GM12878 (cell line): ENCODE measurements around the gene DDX23. TPM values are rescaled to one million over a fixed set of nuclear protein-coding genes. Genes with fewer than 3 reads are reported as not detected.

ENCODE experiments used
- ATAC-seq: fragments of 200-7000 bp; cut with Tn5 transposase; 3 replicates; pipeline ENCODE4 v1.9.1; 2020; ENCODE audit warnings: mild to moderate bottlenecking, moderate library complexity
- BruUV-seq: library from RNA; stranded (reverse); fragments of 400-500 nt; replicated peaks from 2 replicates; lab custom pipeline; 2021; lab: Mats Ljungman, UMichigan
- CTCF ChIA-PET: fragments of 300-600 bp; sonication (Branson Sonifier 250); formaldehyde crosslinking; extraction: SDS; loops from one replicate; lab custom pipeline; 2021; ENCODE audit warnings: inconsistent platforms; lab: Yijun Ruan, JAX
- POLR2A ChIA-PET: fragments of 350-600 bp; formaldehyde crosslinking; extraction: SDS; loops from one replicate; lab custom pipeline; 2021; ENCODE audit warnings: inconsistent platforms; lab: Charles Lee
- RAD21 ChIA-PET: fragments of 300-600 bp; sonication (Branson Sonifier 250); formaldehyde crosslinking; loops from one replicate; lab custom pipeline; 2023; ENCODE audit warnings: antibody characterized with exemption; ENCODE audit not compliant: unreplicated experiment; lab: Charles Lee
- SMC1A ChIA-PET: fragments of 300-600 bp; sonication (Branson Sonifier 250); formaldehyde crosslinking; loops from one replicate; lab custom pipeline; 2023; ENCODE audit not compliant: unreplicated experiment, uncharacterized antibody; lab: Charles Lee
- DNase-seq: peaks from one replicate; pipeline ENCODE4 v3.0.0-alpha.2; 2011; ENCODE audit warnings: low read depth, low spot score
- FAIRE-seq: peaks from 3 replicates; lab custom pipeline; 2011; peaks lifted over from hg19 to GRCh38; lab: Jason Lieb, UNC
- H2AFZ ChIP-seq: 2 replicates; pipeline ENCODE4 v1.6.0; 2011; ENCODE audit warnings: low read depth, low read length, control low read depth; ENCODE audit not compliant: control insufficient read depth
- H3K27ac ChIP-seq: 2 replicates; pipeline ENCODE4 v1.5.1; 2011; ENCODE audit warnings: control low read depth; ENCODE audit not compliant: control insufficient read depth, insufficient read depth
- H3K27me3 ChIP-seq, 2 experiments: replicated peaks in 1 of 2; 2 replicates each; pipeline versions ENCODE4 v1.6.0 to v1.6.1; 2011; ENCODE audit warnings: low read length in 1 of 2; ENCODE audit not compliant: control insufficient read depth in 2 of 2, insufficient read depth in 2 of 2
- H3K36me3 ChIP-seq, 2 experiments: 2 replicates each; pipeline ENCODE4 v1.5.1; 2011; ENCODE audit warnings: low read length in 1 of 2; ENCODE audit not compliant: control insufficient read depth in 2 of 2, insufficient read depth in 2 of 2
- H3K4me1 ChIP-seq: 2 replicates; pipeline ENCODE4 v1.6.1; 2011; ENCODE audit warnings: mild to moderate bottlenecking, low read length, moderate library complexity, mixed read lengths; ENCODE audit not compliant: control insufficient read depth, insufficient read depth
- H3K4me2 ChIP-seq: 2 replicates; pipeline ENCODE4 v1.6.0; 2011; ENCODE audit warnings: control low read depth; ENCODE audit not compliant: control insufficient read depth, insufficient read depth
- H3K4me3 ChIP-seq: fragments of 200-600 bp; sonication (generic); 2 replicates; pipeline ENCODE4 v1.5.1; 2016
- H3K79me2 ChIP-seq: 2 replicates; pipeline ENCODE4 v1.6.0; 2011; ENCODE audit warnings: low read length; ENCODE audit not compliant: control insufficient read depth, insufficient read depth
- H3K9ac ChIP-seq: 2 replicates; pipeline ENCODE4 v1.8.0; 2011; ENCODE audit warnings: low read length, control low read depth, mixed read lengths; ENCODE audit not compliant: control insufficient read depth, insufficient read depth
- H3K9me3 ChIP-seq: replicated peaks from 3 replicates; pipeline ENCODE4 v1.5.1; 2011; ENCODE audit warnings: mild to moderate bottlenecking, low read length; ENCODE audit not compliant: control insufficient read depth, insufficient read depth
- H4K20me1 ChIP-seq: 2 replicates; pipeline ENCODE4 v1.6.0; 2011; ENCODE audit not compliant: control insufficient read depth, insufficient read depth
- EGR1 ChIP-seq, 2 experiments: IDR thresholded peaks; 1 replicate in 1 of 2; 2 replicates in 1 of 2; pipeline ENCODE4 v1.6.1; 2011 to 2012; ENCODE audit warnings: low read depth in 2 of 2, low read length in 2 of 2, borderline replicate concordance in 1 of 2, mild to moderate bottlenecking in 1 of 2, moderate library complexity in 1 of 2
- GATAD2B ChIP-seq: fragments of 450-650 bp; conservative IDR thresholded peaks from 2 replicates; pipeline ENCODE4 v1.6.1; 2017; ENCODE audit warnings: low read depth, mild to moderate bottlenecking, moderate library complexity
- HDGF ChIP-seq: fragments of 450-650 bp; IDR thresholded peaks from 2 replicates; pipeline ENCODE4 v1.6.1; 2016; ENCODE audit warnings: antibody characterized with exemption
- IKZF1 ChIP-seq: fragments of 450-650 bp; conservative IDR thresholded peaks from 2 replicates; pipeline ENCODE4 v1.6.1; 2017; ENCODE audit warnings: antibody characterized with exemption, mild to moderate bottlenecking
- IKZF2 ChIP-seq, 2 experiments: fragments of 450-650 bp; IDR thresholded peaks; 2 replicates each; pipeline ENCODE4 v1.6.1; 2017; ENCODE audit warnings: mild to moderate bottlenecking in 2 of 2, moderate library complexity in 2 of 2
- MEF2B ChIP-seq: fragments of 450-650 bp; IDR thresholded peaks from 2 replicates; pipeline ENCODE4 v1.6.1; 2018; ENCODE audit warnings: mild to moderate bottlenecking, moderate library complexity; ENCODE audit not compliant: partially characterized antibody, poor library complexity, severe bottlenecking
- MLLT1 ChIP-seq: fragments of 450-650 bp; IDR thresholded peaks from 2 replicates; pipeline ENCODE4 v1.6.1; 2016; ENCODE audit warnings: mild to moderate bottlenecking
- NBN ChIP-seq: fragments of 450-650 bp; IDR thresholded peaks from 2 replicates; pipeline ENCODE4 v1.6.1; 2016
- NFXL1 ChIP-seq: fragments of 450-650 bp; IDR thresholded peaks from 2 replicates; pipeline ENCODE4 v1.6.1; 2017; ENCODE audit warnings: antibody characterized with exemption, mild to moderate bottlenecking, borderline replicate concordance
- RELB ChIP-seq: fragments of 450-650 bp; IDR thresholded peaks from 2 replicates; pipeline ENCODE4 v1.6.1; 2017; ENCODE audit warnings: low read depth, mild to moderate bottlenecking, moderate library complexity
- REST ChIP-seq: IDR thresholded peaks from 2 replicates; pipeline ENCODE4 v1.6.1; 2012; ENCODE audit warnings: mild to moderate bottlenecking, low read depth, low read length
- SUPT20H ChIP-seq: IDR thresholded peaks from 2 replicates; pipeline ENCODE4 v1.6.1; 2011; ENCODE audit warnings: low read depth, mild to moderate bottlenecking, low read length, moderate library complexity, borderline replicate concordance; ENCODE audit not compliant: control insufficient read depth
- WGBS: methylation state at CpG from one replicate; pipeline ENCODE4 v1.1.6; 2016; ENCODE audit warnings: low lambda C conversion rate; ENCODE audit not compliant: insufficient replicate concordance, insufficient coverage; ENCODE audit errors: missing lambda C conversion rate; 5-methylcytosine and 5-hydroxymethylcytosine counted together
- in situ Hi-C: fragments of 300-500 bp; cut with MboI; formaldehyde crosslinking; loops from 9 replicates; pipeline ENCODE4 v1.14.3; 2018; ENCODE audit warnings: mixed read lengths
- intact Hi-C: fragments of 100-400 bp; cut with micrococcal nuclease; formaldehyde crosslinking; loops from one replicate; pipeline ENCODE4 v1.14.2; 2022; ENCODE audit not compliant: unreplicated experiment
- polyA plus RNA-seq, 11 experiments: library from polyadenylated mRNA; depleted of rRNA in 4 of 11; unstranded in 6 of 11; stranded (reverse) in 5 of 11; fragments of >200 nt; fragmentation: Nextera tagmentation in 4 of 11; fragmentation: Illumina TruSeq in 1 of 11; extraction: Ambion mirVana in 4 of 11; extraction: Trizol in 1 of 11; gene quantifications; 1 replicate in 1 of 11; 2 replicates in 10 of 11; pipeline versions ENCODE4 v1.2.1 to v1.2.3, GENCODE V29; 2011 to 2016; ENCODE audit warnings: inconsistent platforms in 2 of 11, missing spikeins in 2 of 11, low read depth in 1 of 11
- total RNA-seq, 4 experiments: library from RNA; depleted of rRNA in 3 of 4; stranded (reverse); fragments of >200 nt in 3 of 4; fragmentation: Illumina TruSeq in 1 of 4; extraction: Trizol in 1 of 4; gene quantifications; 2 replicates each; pipeline versions ENCODE4 v1.2.1 to v1.2.3, GENCODE V29; 2013 to 2021

DDX23 gene
- total and polyA plus RNA-seq, 10 of the 15 experiments (the other 5 are each of a cell fraction or from before 2014, with no cell fraction given) = 25.8 to 107 (median 77.4) TPM

GRCh38 chr12:48817873-48818830, 33.8 kb downstream of the DDX23 start, which contains the start of gene CACNB3:
CACNB3 (plus strand) TSS chr12:48818496; CDS start chr12:48818930, 434 bp downstream.
- CTCF ChIA-PET = interaction anchor here (0.5 to 5.7 kb wide), 8 partner anchors 11 to 270 kb away, joined by 3 to 58 read pairs (median 6); partner anchors contain the start of genes DDX23 and FKBP11
- DNase-seq = no peak
- no TSS peak for BruUV-seq

More at GRCh38 chr12:48817873-48818830, 33.8 kb downstream of the DDX23 start, which contains the start of gene CACNB3:
- H3K9ac ChIP-seq = no peak within 1 kb of the TSS; the same call in 1 of the 2 replicates
- peak within 1 kb of the TSS; percentile 78 for H2AFZ ChIP-seq
- POLR2A ChIA-PET = no interaction called here
- H4K20me1 ChIP-seq = no peaks in the 10 kb centered on the region
- no peaks in the 10 kb centered on the region for H3K9me3 ChIP-seq
- no peak within 1 kb of the TSS for H3K27ac ChIP-seq
- intact Hi-C loops (no loop called here), in situ Hi-C loops (no loop called here)
- peak within 1 kb of the TSS; percentile 94 for H3K4me2 ChIP-seq
- peaks cover 7% of the 10 kb centered on the region for H3K4me1 ChIP-seq
- H3K27me3 ChIP-seq = peaks cover 3% of the 10 kb centered on the region in 2 experiments; a peak in 3 of 4 replicates
- peak; percentile 52 for ATAC-seq
- RAD21 ChIA-PET = no interaction called here
- H3K79me2 ChIP-seq = no peaks in the 10 kb centered on the region
- peak within 1 kb of the TSS; percentile 65 for H3K4me3 ChIP-seq
- 11% methylated on average over 10 of the region's 79 CpGs for WGBS
- SMC1A ChIA-PET = no interaction called here
- no peaks in the 10 kb centered on the region for H3K36me3 ChIP-seq
- 0 out of 2 replicates have a peak, but pooled peaks have one; percentile 30 for TF ChIP-seq RELB
- no peak for TF ChIP-seq REST
- TF ChIP-seq NFXL1 = peak; percentile 24; the same call in 1 of the 2 replicates
- TF ChIP-seq IKZF2 (IDR thresholded peaks at IDR 0.05) = peak; percentile 29 to 43; a peak in 2 of 4 replicates
- no peak for TF ChIP-seq SUPT20H
- TF ChIP-seq MLLT1 = peak; percentile 60; the same call in 1 of the 2 replicates
- peak; percentile 49; the same call in 1 of the 2 replicates for TF ChIP-seq NBN
- peak in 1 of 2 experiments; percentile 86; a peak in 2 of 3 replicates for TF ChIP-seq EGR1 (IDR thresholded peaks at IDR 0.05; ENCODE audit: borderline replicate concordance in 1 of 2, low read depth in 2 of 2, low read length in 2 of 2)
- peak; percentile 80 for TF ChIP-seq HDGF
- no peak for TF ChIP-seq MEF2B
- TF ChIP-seq IKZF1 = peak; percentile 46
- 0 out of 2 replicates have a peak, but pooled peaks have one; percentile 26 for TF ChIP-seq GATAD2B
- no peak for FAIRE-seq
